IPS DF 6.9 (cell line): ENCODE results near the gene RAB20.

ENCODE experiments used
- DNase-seq: peaks from one replicate; pipeline ENCODE4 v3.0.0-alpha.2; 2013; ENCODE audit warnings: low read depth, low spot score
- H3K27ac ChIP-seq: one replicate; pipeline ENCODE4 v1.5.1; 2013; ENCODE audit warnings: low read length, control low read depth
- H3K27me3 ChIP-seq: 2 replicates; pipeline ENCODE4 v1.6.1; 2013; ENCODE audit warnings: mild to moderate bottlenecking, low read length; ENCODE audit not compliant: control insufficient read depth, insufficient read depth
- H3K36me3 ChIP-seq: 2 replicates; pipeline ENCODE4 v1.6.1; 2013; ENCODE audit warnings: low read length; ENCODE audit not compliant: control insufficient read depth, insufficient read depth
- H3K4me1 ChIP-seq: 2 replicates; pipeline ENCODE4 v1.6.1; 2013; ENCODE audit warnings: low read length; ENCODE audit not compliant: control insufficient read depth, insufficient read depth
- H3K4me3 ChIP-seq: 2 replicates; pipeline ENCODE4 v1.5.1; 2013; ENCODE audit warnings: mild to moderate bottlenecking, low read length
- H3K9me3 ChIP-seq: 2 replicates; pipeline ENCODE4 v1.6.1; 2013; ENCODE audit warnings: low read length, inconsistent platforms; ENCODE audit not compliant: control insufficient read depth, insufficient read depth
- WGBS: extraction: QIAGEN DNeasy Blood & Tissue Kit; methylation state at CpG from one replicate; pipeline ENCODE4 v1.1.7; 2013; ENCODE audit warnings: mixed read lengths, missing lambda C conversion rate; ENCODE audit not compliant: insufficient read length, insufficient coverage; 5-methylcytosine and 5-hydroxymethylcytosine counted together

Gene RAB20

GRCh38 chr13:110531100-110531499, 30.4 kb downstream of the RAB20 start:
- no peak for DNase-seq
- Histone ChIP-seq H3K27me3 (no peaks in the 10 kb centered on the region), H3K4me3 (no peak overlapping the region), H3K36me3 (no peaks in the 10 kb centered on the region), H3K9me3 (no peaks in the 10 kb centered on the region), H3K27ac (no peak overlapping the region), H3K4me1 (peaks cover 6% of the 10 kb centered on the region)
- no CpG with 5 or more reads among the region's 7 CpGs for whole genome bisulfite sequencing

GRCh38 chr13:110529522-110530311, 31.8 kb downstream of the RAB20 start:
- DNase-seq: no peak
- Histone ChIP-seq H3K36me3 (no peaks in the 10 kb centered on the region), H3K4me3 (no peak overlapping the region), H3K9me3 (no peaks in the 10 kb centered on the region), H3K4me1 (peaks cover 6% of the 10 kb centered on the region), H3K27me3 (no peaks in the 10 kb centered on the region), H3K27ac (no peak overlapping the region)
- WGBS: no CpG with 5 or more reads among the region's 23 CpGs

GRCh38 chr13:110528911-110529310, 32.6 kb downstream of the RAB20 start:
- no peak for DNase-seq
- no peaks in the 10 kb centered on the region for H3K27me3 ChIP-seq
- peaks cover 5% of the 10 kb centered on the region for H3K4me1 ChIP-seq
- no peak overlapping the region for H3K27ac ChIP-seq
- H3K9me3 ChIP-seq: no peaks in the 10 kb centered on the region
- H3K4me3 ChIP-seq: no peak overlapping the region
- no peaks in the 10 kb centered on the region for H3K36me3 ChIP-seq
- WGBS: no CpG with 5 or more reads among the region's 6 CpGs

DNA sequence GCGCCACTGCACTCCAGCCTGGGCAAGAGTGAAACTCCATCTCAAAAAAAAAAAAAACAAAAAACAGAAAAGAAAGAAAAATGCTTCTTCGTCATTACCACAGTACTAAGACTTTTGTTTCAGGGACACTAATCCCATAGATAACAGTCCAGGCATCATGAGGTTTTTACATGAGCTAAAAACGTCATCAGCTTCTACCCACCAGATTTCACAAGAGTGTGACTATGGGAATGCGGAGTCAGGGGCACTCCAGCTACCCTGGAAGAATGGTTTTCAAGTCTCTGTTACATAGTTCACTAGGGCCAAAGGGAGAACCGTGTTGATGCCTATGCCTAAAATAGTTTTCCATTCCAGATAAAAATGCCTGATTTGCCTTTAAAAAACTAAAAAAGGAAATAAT, 33.2 kb downstream of the RAB20 start:
- WGBS: no CpG with 5 or more reads among the region's 5 CpGs
- no peak overlapping the region for H3K4me3 ChIP-seq
- DNase-seq: no peak
- H3K27ac ChIP-seq: no peak overlapping the region
- no peaks in the 10 kb centered on the region for H3K9me3 ChIP-seq
- no peaks in the 10 kb centered on the region for H3K27me3 ChIP-seq
- H3K36me3 ChIP-seq: no peaks in the 10 kb centered on the region
- H3K4me1 ChIP-seq: peaks cover 3% of the 10 kb centered on the region

DNA sequence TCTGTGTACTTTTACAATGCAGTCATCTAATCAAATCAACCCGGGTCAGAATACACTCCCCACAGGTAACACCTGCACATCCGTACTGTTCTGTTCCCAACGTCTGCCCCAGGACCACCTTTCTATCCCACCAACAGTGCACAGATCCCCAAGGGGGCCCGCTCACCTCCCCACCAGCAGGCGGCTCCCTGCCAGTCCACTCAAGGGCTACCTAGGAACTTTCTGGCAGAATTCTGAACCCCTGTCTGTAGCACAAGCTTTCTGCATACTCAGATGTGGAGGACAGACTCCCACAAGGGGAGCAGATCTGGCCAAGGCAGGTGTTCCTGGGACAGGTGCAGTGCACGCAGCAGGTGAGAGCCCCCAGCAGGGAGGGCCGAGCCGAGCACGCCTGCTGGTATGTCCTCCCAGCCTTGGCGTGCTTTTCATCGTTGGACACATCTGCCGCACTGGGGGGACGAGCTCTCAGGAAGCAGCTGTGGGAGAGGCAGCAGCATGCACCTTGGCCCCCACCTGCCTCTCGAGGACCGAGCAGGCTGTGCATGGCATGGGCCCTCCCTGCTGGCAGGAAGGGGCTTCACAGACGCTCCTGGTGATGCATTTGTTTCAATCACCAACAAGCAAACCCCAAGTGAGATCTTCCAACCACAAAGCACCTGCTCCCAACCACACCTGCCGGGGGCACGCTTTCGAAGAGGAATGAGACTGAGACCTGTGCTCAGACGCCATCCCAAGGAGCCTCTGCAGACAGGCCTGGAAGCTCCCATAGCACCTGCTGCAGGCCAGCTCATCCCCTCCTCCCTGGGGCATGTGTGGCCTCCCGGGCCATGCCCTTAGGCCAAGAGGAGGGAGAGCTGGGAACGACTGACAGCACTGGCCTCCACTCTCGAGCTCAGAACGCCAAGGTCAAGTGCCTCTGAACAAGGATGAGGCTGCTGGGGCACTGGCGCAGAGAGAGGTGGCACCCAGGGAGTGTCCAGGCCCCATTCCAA, 35.9 kb downstream of the RAB20 start:
- no peaks in the 10 kb centered on the region for H3K9me3 ChIP-seq
- DNase-seq: no peak
- no CpG with 5 or more reads among the region's 25 CpGs for WGBS
- no peak overlapping the region for H3K27ac ChIP-seq
- H3K36me3 ChIP-seq: no peaks in the 10 kb centered on the region
- H3K4me3 ChIP-seq: no peak overlapping the region
- H3K27me3 ChIP-seq: no peaks in the 10 kb centered on the region
- H3K4me1 ChIP-seq: peaks cover 2% of the 10 kb centered on the region; the same call in 1 of the 2 replicates

- no peak for DNase-seq
- Histone ChIP-seq H3K9me3 (no peaks in the 10 kb centered on the region), H3K4me1 (peaks cover 2% of the 10 kb centered on the region; the same call in 1 of the 2 replicates), H3K36me3 (no peaks in the 10 kb centered on the region), H3K4me3 (no peak overlapping the region), H3K27me3 (no peaks in the 10 kb centered on the region), H3K27ac (no peak overlapping the region)
- no CpG with 5 or more reads among the region's 21 CpGs for WGBS
These were observed 36.8 kb downstream of the RAB20 start for GRCh38 chr13:110524541-110525257.

GRCh38 chr13:110523838-110524540, 37.5 kb downstream of the RAB20 start:
- H3K4me3 ChIP-seq: no peak overlapping the region

GRCh38 chr13:110523180-110523579, 38.3 kb downstream of the RAB20 start:
- no CpG with 5 or more reads among the region's 9 CpGs for WGBS

More at GRCh38 chr13:110523838-110524540, 37.5 kb downstream of the RAB20 start:
- no peak overlapping the region for H3K27ac ChIP-seq
- no peak for DNase-seq
- H3K9me3 ChIP-seq: no peaks in the 10 kb centered on the region
- no peaks in the 10 kb centered on the region for H3K27me3 ChIP-seq
- peaks cover 2% of the 10 kb centered on the region; the same call in 1 of the 2 replicates for H3K4me1 ChIP-seq
- WGBS: no CpG with 5 or more reads among the region's 17 CpGs
- H3K36me3 ChIP-seq: no peaks in the 10 kb centered on the region

GRCh38 chr13:110522721-110523120, 38.8 kb downstream of the RAB20 start:
- Histone ChIP-seq H3K4me3 (no peak overlapping the region), H3K36me3 (no peaks in the 10 kb centered on the region), H3K4me1 (peaks cover 2% of the 10 kb centered on the region), H3K27ac (no peak overlapping the region), H3K27me3 (no peaks in the 10 kb centered on the region), H3K9me3 (no peaks in the 10 kb centered on the region)
- WGBS: no CpG with 5 or more reads among the region's 5 CpGs
- no peak for DNase-seq

More at GRCh38 chr13:110523180-110523579, 38.3 kb downstream of the RAB20 start:
- H3K27me3 ChIP-seq: no peaks in the 10 kb centered on the region
- no peak overlapping the region for H3K27ac ChIP-seq
- no peak overlapping the region for H3K4me3 ChIP-seq
- no peak for DNase-seq
- no peaks in the 10 kb centered on the region for H3K9me3 ChIP-seq
- H3K36me3 ChIP-seq: no peaks in the 10 kb centered on the region
- peaks cover 2% of the 10 kb centered on the region for H3K4me1 ChIP-seq
